Fibroblast of lung (primary cell): ENCODE measurements around the gene DLGAP1. TPM values are rescaled to one million over a fixed set of nuclear protein-coding genes. Genes with fewer than 3 reads are reported as not detected.

Experiments used
- DNase-seq, 2 donors: peaks; one replicate each; pipeline versions ENCODE4 v3.0.0 to v3.0.0-alpha.2; 2010; ENCODE audit warnings: low read depth in 2 of 2
- H2AFZ ChIP-seq: 2 replicates; pipeline ENCODE4 v1.5.1; 2012; ENCODE audit warnings: low read length, control low read depth, inconsistent platforms
- H3K27ac ChIP-seq: 2 replicates; pipeline ENCODE4 v1.5.1; 2011; ENCODE audit warnings: low read length, control low read depth; ENCODE audit not compliant: insufficient read depth
- H3K27me3 ChIP-seq: 2 replicates; pipeline ENCODE4 v1.5.1; 2011; ENCODE audit warnings: mild to moderate bottlenecking, low read length; ENCODE audit not compliant: control insufficient read depth, insufficient read depth
- H3K36me3 ChIP-seq: 2 replicates; pipeline ENCODE4 v1.5.1; 2011; ENCODE audit warnings: low read length; ENCODE audit not compliant: control insufficient read depth, insufficient read depth
- H3K4me1 ChIP-seq: 2 replicates; pipeline ENCODE4 v1.5.1; 2011; ENCODE audit warnings: low read length; ENCODE audit not compliant: control insufficient read depth, insufficient read depth; ENCODE audit errors: extremely low read depth
- H3K4me2 ChIP-seq: 2 replicates; pipeline ENCODE4 v1.5.1; 2011; ENCODE audit warnings: low read length, control low read depth; ENCODE audit not compliant: insufficient read depth; ENCODE audit errors: extremely low read depth
- H3K4me3 ChIP-seq, 4 experiments: fragments of 200-600 bp in 1 of 4; sonication (generic) in 1 of 4; replicated peaks in 1 of 4; 2 replicates each; pipeline ENCODE4 v1.5.1; 2011 to 2016; ENCODE audit warnings: low read length in 4 of 4, low read depth in 3 of 4, mild to moderate bottlenecking in 3 of 4, control low read depth in 2 of 4, inconsistent platforms in 1 of 4, mixed read lengths in 1 of 4; ENCODE audit not compliant: insufficient read depth in 1 of 4; ENCODE audit errors: control extremely low read depth in 1 of 4
- H3K79me2 ChIP-seq: 2 replicates; pipeline ENCODE4 v1.5.1; 2012; ENCODE audit warnings: mild to moderate bottlenecking, low read length, inconsistent platforms; ENCODE audit not compliant: control insufficient read depth, insufficient read depth
- H3K9ac ChIP-seq: 2 replicates; pipeline ENCODE4 v1.5.1; 2011; ENCODE audit warnings: mild to moderate bottlenecking, low read length, control low read depth; ENCODE audit not compliant: insufficient read depth
- H3K9me3 ChIP-seq: 2 replicates; pipeline ENCODE4 v1.5.1; 2012; ENCODE audit warnings: low read depth, low read length; ENCODE audit not compliant: control insufficient read depth, insufficient read depth
- H4K20me1 ChIP-seq: 2 replicates; pipeline ENCODE4 v1.5.1; 2011; ENCODE audit warnings: low read length; ENCODE audit not compliant: control insufficient read depth, insufficient read depth; ENCODE audit errors: extremely low read depth
- EZH2 ChIP-seq: IDR thresholded peaks from 2 replicates; pipeline ENCODE4 v1.5.1; 2012; ENCODE audit warnings: low read length, control low read depth, mild to moderate bottlenecking; ENCODE audit errors: missing control alignments
- polyA plus RNA-seq, 2 donors: library from polyadenylated mRNA; depleted of rRNA in 1 of 2; stranded (reverse) in 1 of 2; unstranded in 1 of 2; fragments of >200 nt; gene quantifications; 2 replicates each; pipeline ENCODE4 v1.2.1, GENCODE V29; 2011 to 2012; ENCODE audit warnings: missing spikeins in 1 of 2
- total RNA-seq: library from RNA; depleted of rRNA; stranded (reverse); fragments of >200 nt; gene quantifications from 2 replicates; pipeline ENCODE4 v1.2.1, GENCODE V29; 2014
- TF ChIP-seq, protein P1 (sequence below), 2 donors: IDR thresholded peaks in 1 of 2; conservative IDR thresholded peaks in 1 of 2; 1 replicate in 1 of 2; 2 replicates in 1 of 2; pipeline ENCODE4 v1.5.1; 2011 to 2012; ENCODE audit warnings: low read length in 2 of 2, control low read depth in 1 of 2, inconsistent platforms in 1 of 2, low read depth in 1 of 2, mild to moderate bottlenecking in 1 of 2

Gene DLGAP1
- total and polyA plus RNA-seq, 2 donors (not counting 1 experiment from before 2014, with no cell fraction given) = 0.16 to 0.17 TPM

DNA sequence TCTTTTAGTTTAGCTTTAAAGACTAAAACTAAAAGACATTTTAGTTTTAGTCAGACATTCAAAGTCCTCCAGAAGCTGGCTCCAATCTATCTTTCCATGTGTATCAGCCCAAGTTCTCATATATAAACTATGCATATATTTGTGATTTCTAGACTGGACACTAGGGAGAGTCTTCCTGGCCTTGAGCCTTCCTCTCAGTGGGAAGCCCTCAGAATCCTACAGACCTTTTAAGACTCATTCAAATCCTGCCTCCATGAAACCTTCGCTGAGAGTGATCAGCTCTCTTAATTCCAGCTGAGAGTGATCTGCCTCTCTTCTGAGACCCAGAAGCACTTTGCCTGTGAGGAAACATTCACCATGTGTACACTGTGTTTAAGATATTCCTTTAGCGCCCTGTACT is 552.4 kb downstream of the DLGAP1 start:
- no peak overlapping the region for H2AFZ ChIP-seq

DNA sequence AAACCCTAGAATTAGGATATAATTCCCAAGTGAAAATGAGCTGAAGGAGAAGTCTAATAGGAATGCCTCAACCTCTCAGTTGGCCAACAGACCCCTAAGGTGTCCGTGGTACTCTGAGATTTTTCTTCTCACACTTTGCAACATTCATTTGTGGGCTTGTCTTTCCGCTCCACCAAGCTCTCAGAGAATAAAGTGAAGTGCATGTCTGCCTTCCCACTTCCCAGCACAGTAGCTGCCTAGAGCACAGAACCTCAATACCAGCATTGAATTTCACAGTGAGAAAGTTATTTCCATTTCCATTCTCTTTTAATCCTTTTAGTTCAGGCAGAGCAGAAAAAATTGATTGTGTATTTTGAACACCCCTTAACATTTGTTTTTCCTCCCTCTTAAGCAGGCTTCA is 553.3 kb downstream of the DLGAP1 start:
- no peaks in the 10 kb centered on the region for H3K36me3 ChIP-seq
- no peaks in the 10 kb centered on the region for H3K27me3 ChIP-seq
- no peak overlapping the region for H3K4me3 ChIP-seq
- no peaks in the 10 kb centered on the region for H3K9me3 ChIP-seq
- H3K9ac ChIP-seq = no peak overlapping the region
- TF ChIP-seq, protein P1, sequence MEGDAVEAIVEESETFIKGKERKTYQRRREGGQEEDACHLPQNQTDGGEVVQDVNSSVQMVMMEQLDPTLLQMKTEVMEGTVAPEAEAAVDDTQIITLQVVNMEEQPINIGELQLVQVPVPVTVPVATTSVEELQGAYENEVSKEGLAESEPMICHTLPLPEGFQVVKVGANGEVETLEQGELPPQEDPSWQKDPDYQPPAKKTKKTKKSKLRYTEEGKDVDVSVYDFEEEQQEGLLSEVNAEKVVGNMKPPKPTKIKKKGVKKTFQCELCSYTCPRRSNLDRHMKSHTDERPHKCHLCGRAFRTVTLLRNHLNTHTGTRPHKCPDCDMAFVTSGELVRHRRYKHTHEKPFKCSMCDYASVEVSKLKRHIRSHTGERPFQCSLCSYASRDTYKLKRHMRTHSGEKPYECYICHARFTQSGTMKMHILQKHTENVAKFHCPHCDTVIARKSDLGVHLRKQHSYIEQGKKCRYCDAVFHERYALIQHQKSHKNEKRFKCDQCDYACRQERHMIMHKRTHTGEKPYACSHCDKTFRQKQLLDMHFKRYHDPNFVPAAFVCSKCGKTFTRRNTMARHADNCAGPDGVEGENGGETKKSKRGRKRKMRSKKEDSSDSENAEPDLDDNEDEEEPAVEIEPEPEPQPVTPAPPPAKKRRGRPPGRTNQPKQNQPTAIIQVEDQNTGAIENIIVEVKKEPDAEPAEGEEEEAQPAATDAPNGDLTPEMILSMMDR (conservative IDR thresholded peaks at IDR 0.05 in 1 of 2, IDR thresholded peaks at IDR 0.05 in 1 of 2; ENCODE audit: low read depth in 1 of 2, low read length in 2 of 2) = no peak
- TF ChIP-seq EZH2 = no peak
- H3K79me2 ChIP-seq = no peaks in the 10 kb centered on the region
- no peaks in the 10 kb centered on the region for H4K20me1 ChIP-seq
- no peak overlapping the region for H2AFZ ChIP-seq
- no peaks in the 10 kb centered on the region for H3K4me1 ChIP-seq
- DNase-seq = no peak
- H3K4me2 ChIP-seq = no peak overlapping the region
- H3K27ac ChIP-seq = no peak overlapping the region

More for the DNA sequence above, 552.4 kb downstream of the DLGAP1 start:
- Histone ChIP-seq H3K36me3 (no peaks in the 10 kb centered on the region), H3K79me2 (no peaks in the 10 kb centered on the region), H3K9ac (no peak overlapping the region), H3K27ac (peak overlapping the region; percentile 33), H3K4me1 (no peaks in the 10 kb centered on the region), H3K4me2 (no peak overlapping the region), H4K20me1 (no peaks in the 10 kb centered on the region), H3K27me3 (no peaks in the 10 kb centered on the region), H3K4me3 (no peak overlapping the region), H3K9me3 (no peaks in the 10 kb centered on the region)
- no peak for TF ChIP-seq EZH2
- TF ChIP-seq, protein P1 (conservative IDR thresholded peaks at IDR 0.05 in 1 of 2, IDR thresholded peaks at IDR 0.05 in 1 of 2; ENCODE audit: low read depth in 1 of 2, low read length in 2 of 2) = no peak
- DNase-seq = no peak

DNA sequence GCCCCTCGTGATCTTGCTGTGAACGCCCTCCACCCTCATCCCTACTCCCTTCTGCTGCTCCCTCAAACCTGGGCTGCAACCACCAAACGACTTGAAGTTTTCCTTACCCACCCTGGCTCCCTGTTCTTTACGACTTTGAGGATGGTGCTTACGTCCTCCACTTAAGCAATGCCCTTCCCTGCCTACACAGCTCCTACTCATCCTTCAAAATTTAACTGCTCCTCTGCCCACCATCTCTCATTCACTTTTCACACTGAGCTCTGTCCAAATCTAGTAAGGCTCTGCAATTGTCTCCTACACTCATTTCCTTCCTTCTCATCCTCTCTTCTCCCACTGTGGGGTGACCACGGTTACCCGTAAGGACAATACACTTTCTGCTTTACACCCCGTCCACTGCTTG is 554.1 kb downstream of the DLGAP1 start:
- H2AFZ ChIP-seq = no peak overlapping the region
- H3K36me3 ChIP-seq = no peaks in the 10 kb centered on the region
- H3K27me3 ChIP-seq = no peaks in the 10 kb centered on the region
- no peaks in the 10 kb centered on the region for H3K4me1 ChIP-seq
- TF ChIP-seq, protein P1 (conservative IDR thresholded peaks at IDR 0.05 in 1 of 2, IDR thresholded peaks at IDR 0.05 in 1 of 2; ENCODE audit: low read depth in 1 of 2, low read length in 2 of 2) = no peak
- TF ChIP-seq EZH2 = no peak
- H3K9ac ChIP-seq = no peak overlapping the region
- no peaks in the 10 kb centered on the region for H3K9me3 ChIP-seq
- no peak for DNase-seq
- no peak overlapping the region for H3K4me2 ChIP-seq
- H4K20me1 ChIP-seq = no peaks in the 10 kb centered on the region
- no peak overlapping the region for H3K4me3 ChIP-seq
- H3K27ac ChIP-seq = no peak overlapping the region
- H3K79me2 ChIP-seq = no peaks in the 10 kb centered on the region
